ENCODE results near the gene PMF1. TPM values are rescaled to one million over a fixed set of nuclear protein-coding genes. Genes with fewer than 3 reads are reported as not detected.
A peak's percentile ranks its signal among the peaks of the same experiment; 100 is the strongest.

Gene PMF1
- total and polyA plus RNA-seq, 2 donors (not counting 3 experiments of a cell fraction or from before 2014, with no cell fraction given): 58.4 to 134 TPM

DNA sequence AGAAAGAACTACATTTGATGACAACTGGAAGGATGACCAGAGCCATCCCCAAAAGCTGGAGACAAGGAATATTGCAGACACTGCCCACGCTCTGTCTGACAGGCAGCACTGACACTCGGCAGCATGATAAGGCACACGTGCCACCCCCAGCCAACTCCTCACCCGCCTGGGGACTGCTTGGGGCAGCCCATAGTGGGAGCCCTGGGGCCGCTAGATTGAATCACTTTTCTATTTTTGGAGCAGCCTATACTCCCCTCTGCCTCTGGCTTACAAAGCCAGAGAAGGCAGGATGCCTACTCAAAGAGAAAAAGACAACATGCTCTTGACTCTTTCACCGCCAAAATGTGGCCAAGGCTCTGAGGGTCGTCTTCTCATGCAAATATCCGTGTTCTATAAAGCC lies 68.5 kb downstream of the PMF1 start:
- Histone ChIP-seq H3K36me3 (ENCODE audit: control insufficient read depth in 2 of 2, extremely low read depth in 1 of 2, insufficient read depth in 2 of 2, low read length in 2 of 2) (peaks cover 8 to 17% of the 10 kb centered on the region in 2 experiments), H3K9me1 (replicated peaks; ENCODE audit: control insufficient read depth, extremely low read depth, insufficient read depth, low read length) (no peaks in the 10 kb centered on the region), H3K4me2 (ENCODE audit: insufficient read depth, low read length) (peak overlapping the region; percentile 94), H3K9me3 (replicated peaks; ENCODE audit: control insufficient read depth, insufficient read depth, low read length) (no peaks in the 10 kb centered on the region), H4K20me1 (replicated peaks; ENCODE audit: control insufficient read depth, extremely low read depth, insufficient read depth, low read length) (peaks cover 2% of the 10 kb centered on the region), H3K27ac (ENCODE audit: insufficient read depth, low read depth, low read length) (no peak overlapping the region), H2AFZ (ENCODE audit: low read depth, low read length) (no peak overlapping the region), H3K79me2 (ENCODE audit: control insufficient read depth, insufficient read depth, low read length) (peaks cover 46% of the 10 kb centered on the region), H3K4me3 (replicated peaks in 1 of 3; ENCODE audit: insufficient read depth in 1 of 3, low read depth in 1 of 3, low read length in 3 of 3) (peak overlapping the region in 2 of 3 experiments; percentile 90 to 95), H3K27me3 (ENCODE audit: control insufficient read depth in 2 of 2, insufficient read depth in 2 of 2, low read length in 2 of 2) (no peaks in the 10 kb centered on the region), H3K4me1 (ENCODE audit: control insufficient read depth, extremely low read depth, insufficient read depth, low read length) (peaks cover 14% of the 10 kb centered on the region), H3K9ac (replicated peaks; ENCODE audit: extremely low read depth, insufficient read depth, low read length) (peak overlapping the region; percentile 93)
- dilution Hi-C loops (cut with MboI; ENCODE audit: extremely low pct_ligation_motif_present, low sequenced_read_pairs): no loop called here
- POLR2A ChIA-PET: no interaction called here
- BruUV-seq (replicated peaks): no TSS peak
- no peak for DNase-seq (ENCODE audit: low read depth, low spot score)
- FAIRE-seq: no peak
- intact Hi-C loops (cut with micrococcal nuclease): no loop called here
- CTCF ChIA-PET: interaction anchor here (1.4 to 3.2 kb wide), 3 partner anchors 9 to 63 kb away, joined by 3 to 10 read pairs (median 6); no protein-coding TSS in a partner anchor
- no peak for TF ChIP-seq POLR2AphosphoS5 (IDR thresholded peaks at IDR 0.05; ENCODE audit: insufficient read depth, low read depth, low read length)
- TF ChIP-seq JUN (IDR thresholded peaks at IDR 0.05; ENCODE audit: borderline replicate concordance, insufficient read depth, insufficient read length, low read depth): no peak

DNA sequence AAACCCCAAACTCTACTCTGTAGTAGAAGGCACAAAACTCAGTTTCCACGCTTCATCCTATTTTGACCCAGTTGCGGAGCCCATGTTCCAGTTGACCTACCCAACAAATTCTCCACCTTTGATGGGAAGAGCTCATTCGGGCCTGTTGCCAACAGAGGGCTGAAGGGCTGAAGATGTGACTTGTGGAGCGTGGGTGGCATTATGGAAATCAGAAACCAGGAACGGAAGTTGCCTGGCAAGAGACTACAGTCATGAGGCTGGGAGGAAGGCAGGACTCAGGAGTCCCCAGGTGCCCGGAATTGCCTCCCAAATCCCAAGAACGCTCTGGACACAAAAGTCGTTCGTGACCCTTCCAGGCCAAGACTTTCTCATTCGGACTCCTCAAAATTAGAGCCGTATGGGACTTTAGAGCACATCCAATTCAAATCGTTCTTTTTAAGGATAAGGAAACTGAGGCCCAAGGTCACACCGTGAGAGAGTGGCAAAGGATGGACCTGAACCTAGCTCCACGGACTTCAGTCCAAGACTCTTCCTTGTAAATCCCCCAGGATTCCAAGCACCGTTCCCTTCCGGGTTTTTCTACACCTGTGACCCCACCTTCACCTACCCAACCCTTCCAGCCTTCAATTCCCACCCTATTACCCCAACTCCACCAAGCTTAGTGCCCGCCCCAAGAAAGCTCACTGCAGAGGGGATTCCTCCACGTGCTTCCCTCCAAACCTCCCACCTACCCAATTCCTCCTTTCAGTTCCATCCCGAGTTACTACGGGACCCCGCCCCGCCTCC lies 69.1 kb downstream of the PMF1 start:
- intact Hi-C loops (cut with micrococcal nuclease) (no loop called here), dilution Hi-C loops (cut with MboI; ENCODE audit: extremely low pct_ligation_motif_present, low sequenced_read_pairs) (no loop called here)
- peak; percentile 13 for DNase-seq (ENCODE audit: low read depth, low spot score)
- Histone ChIP-seq H3K27me3 (ENCODE audit: control insufficient read depth in 2 of 2, insufficient read depth in 2 of 2, low read length in 2 of 2) (no peaks in the 10 kb centered on the region), H3K36me3 (ENCODE audit: control insufficient read depth in 2 of 2, extremely low read depth in 1 of 2, insufficient read depth in 2 of 2, low read length in 2 of 2) (peaks cover 8 to 14% of the 10 kb centered on the region in 2 experiments), H2AFZ (ENCODE audit: low read depth, low read length) (no peak overlapping the region), H3K9me3 (replicated peaks; ENCODE audit: control insufficient read depth, insufficient read depth, low read length) (no peaks in the 10 kb centered on the region), H3K79me2 (ENCODE audit: control insufficient read depth, insufficient read depth, low read length) (peaks cover 46% of the 10 kb centered on the region), H3K4me1 (ENCODE audit: control insufficient read depth, extremely low read depth, insufficient read depth, low read length) (peaks cover 14% of the 10 kb centered on the region), H3K9me1 (replicated peaks; ENCODE audit: control insufficient read depth, extremely low read depth, insufficient read depth, low read length) (no peaks in the 10 kb centered on the region), H3K27ac (ENCODE audit: insufficient read depth, low read depth, low read length) (peak overlapping the region; percentile 69), H3K9ac (replicated peaks; ENCODE audit: extremely low read depth, insufficient read depth, low read length) (peak overlapping the region; percentile 93), H4K20me1 (replicated peaks; ENCODE audit: control insufficient read depth, extremely low read depth, insufficient read depth, low read length) (peaks cover 2% of the 10 kb centered on the region), H3K4me2 (ENCODE audit: insufficient read depth, low read length) (peak overlapping the region; percentile 94), H3K4me3 (replicated peaks in 1 of 3; ENCODE audit: insufficient read depth in 1 of 3, low read depth in 1 of 3, low read length in 3 of 3) (peak overlapping the region; percentile 81 to 95 (median 90))
- TF ChIP-seq EZH2 (IDR thresholded peaks at IDR 0.05; ENCODE audit: borderline replicate concordance, low read depth, low read length, severe bottlenecking): no peak
- TF ChIP-seq GATA2 (IDR thresholded peaks at IDR 0.05; ENCODE audit: insufficient read depth, insufficient read length, low read depth, low read length): no peak
- no peak for TF ChIP-seq JUN (IDR thresholded peaks at IDR 0.05; ENCODE audit: borderline replicate concordance, insufficient read depth, insufficient read length, low read depth)
- TF ChIP-seq, protein P1, sequence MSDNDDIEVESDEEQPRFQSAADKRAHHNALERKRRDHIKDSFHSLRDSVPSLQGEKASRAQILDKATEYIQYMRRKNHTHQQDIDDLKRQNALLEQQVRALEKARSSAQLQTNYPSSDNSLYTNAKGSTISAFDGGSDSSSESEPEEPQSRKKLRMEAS (IDR thresholded peaks at IDR 0.05; ENCODE audit: insufficient read depth, insufficient read length): no peak
- no peak for TF ChIP-seq MYC (IDR thresholded peaks at IDR 0.05; ENCODE audit: low read depth, low read length)
- TF ChIP-seq FOS (IDR thresholded peaks at IDR 0.05; ENCODE audit: borderline replicate concordance, insufficient read depth, low read length): no peak
- no peak for TF ChIP-seq POLR2AphosphoS5 (IDR thresholded peaks at IDR 0.05; ENCODE audit: insufficient read depth, low read depth, low read length)
- no peak for TF ChIP-seq POLR2A (IDR thresholded peaks at IDR 0.05; ENCODE audit: low read depth, low read length)
- TF ChIP-seq CTCF (IDR thresholded peaks at IDR 0.05; ENCODE audit: extremely low read depth in 1 of 2, insufficient read depth in 1 of 2, low read depth in 1 of 2, low read length in 2 of 2): no peak
- CTCF ChIA-PET: interaction anchor here (1.0 to 3.2 kb wide), 12 partner anchors 10 to 185 kb away, joined by 3 to 10 read pairs (median 3); partner anchors contain the start of gene PMF1
- TSS peak; percentile 38 for BruUV-seq (replicated peaks)
- POLR2A ChIA-PET: interaction anchor here (1.0 to 1.5 kb wide), 2 partner anchors 9 to 15 kb away, joined by 3 read pairs; no protein-coding TSS in a partner anchor
- peak; percentile 70 for FAIRE-seq

Measured in endothelial cell of umbilical vein (primary cell).